Heart right ventricle (tissue), 16 donors: ENCODE measurements around the gene RHCE. TPM values are rescaled to one million over a fixed set of nuclear protein-coding genes. Genes with fewer than 3 reads are reported as not detected.
A peak's percentile ranks its signal among the peaks of the same experiment; 100 is the strongest.
"Not testable (repeated sequence)": the region's sequence is repeated elsewhere in the genome, so short reads cannot be mapped to it uniquely, and the experiment has no call there.

Experiments
- ATAC-seq, 8 donors: fragments of 200-7000 bp; cut with Tn5 transposase; one replicate each; pipeline ENCODE4 v1.9.1; 2020; ENCODE audit warnings: mild to moderate bottlenecking in 8 of 8, moderate library complexity in 8 of 8, moderate number of reproducible peaks in 1 of 8
- DNase-seq, 2 donors: peaks; one replicate each; pipeline ENCODE4 v3.0.0-alpha.2; 2020
- H3K27ac ChIP-seq, 10 donors: fragments of 200-600 bp; sonication (generic) in 2 of 10; one replicate each; pipeline versions ENCODE4 v1.5.0 to v1.8.0; 2020 to 2022; ENCODE audit warnings: mild to moderate bottlenecking in 3 of 10
- H3K27me3 ChIP-seq, 7 donors: fragments of 200-600 bp; one replicate each; pipeline ENCODE4 v1.8.0; 2021 to 2022; ENCODE audit warnings: mild to moderate bottlenecking in 2 of 7
- H3K36me3 ChIP-seq, 9 donors: fragments of 200-600 bp; sonication (generic) in 1 of 9; one replicate each; pipeline versions ENCODE4 v1.5.0 to v1.8.0; 2020 to 2022; ENCODE audit warnings: mild to moderate bottlenecking in 2 of 9
- H3K4me1 ChIP-seq, 9 donors: fragments of 200-600 bp; sonication (generic) in 1 of 9; one replicate each; pipeline versions ENCODE4 v1.5.0 to v1.8.0; 2020 to 2022; ENCODE audit warnings: mild to moderate bottlenecking in 4 of 9
- H3K4me3 ChIP-seq, 10 donors: fragments of 200-600 bp; sonication (generic) in 2 of 10; one replicate each; pipeline versions ENCODE4 v1.5.0 to v1.8.0; 2020 to 2022; ENCODE audit warnings: mild to moderate bottlenecking in 7 of 10, moderate library complexity in 2 of 10
- H3K9me3 ChIP-seq, 11 donors: fragments of 200-600 bp in 10 of 11; sonication (generic) in 2 of 11; one replicate each; pipeline versions ENCODE4 v1.5.0 to v1.8.0; 2013 to 2022; ENCODE audit warnings: mild to moderate bottlenecking in 2 of 11, control low read depth in 1 of 11, moderate library complexity in 1 of 11
- WGBS, 2 donors: extraction: QIAGEN DNeasy Blood & Tissue Kit; methylation state at CpG; one replicate each; pipeline ENCODE4 v1.1.7; 2013; ENCODE audit warnings: inconsistent platforms in 1 of 2; 5-methylcytosine and 5-hydroxymethylcytosine counted together
- intact Hi-C, 10 donors: fragments of 100-400 bp; cut with DNase I; formaldehyde crosslinking; loops; one replicate each; pipeline versions ENCODE4 v1.11.1 to v1.14.2; 2022
- polyA plus RNA-seq, 2 donors: library from polyadenylated mRNA; stranded (reverse); fragments of 200-250 nt; gene quantifications; one replicate each; pipeline ENCODE4 v1.2.3, GENCODE V29; 2013
- total RNA-seq, 10 donors: library from RNA; stranded (reverse); fragmentation: NEBNext Ultra II Directional in 3 of 10; extraction: Animal tissue kit (Norgen Biotek cat#: 25700) in 3 of 10; gene quantifications; one replicate each; pipeline versions ENCODE4 v1.2.1 to v1.2.4, GENCODE V29; 2021 to 2023
- TF ChIP-seq, protein P1 (sequence below), 9 donors: fragments of 200-600 bp; sonication (generic) in 2 of 9; IDR thresholded peaks; one replicate each; pipeline versions ENCODE4 v1.5.0 to v1.8.0; 2021 to 2022; ENCODE audit warnings: antibody characterized with exemption in 9 of 9, mild to moderate bottlenecking in 5 of 9, moderate library complexity in 1 of 9
- donor health status: Arrhythmogenic right ventricular cardiomyopathy.
- donor health status: ischemic (EF 13 %, LVEDD 7.1; RV severe dilation, severe dysfunction).
- donor health status: healthy with polysubstance abuse.
- donor health status: DM: no; HTN: yes; CAD: no.
- donor health status: DM: no; HTN: no; CAD: no.
- donor health status: ischemic (EF 25% LVEDD 6.9; RV normal size, moderate dysfunction).
- donor health status: ischemic (EF 25% LVEDD 5.7; RV mildly dilated, moderate dysfunction).
- donor health status: healthy.
- donor health status: DM: yes; HTN: yes; CAD: no.
- donor health status: Ischemic cardiomyopathy.
- donor health status: ischemic (EF 35%, LVEDD 5.7; RV mildly dilated, moderate dysfunction).
- donor health status: nonischemic (EF 11% LVEDD 7.7; RV severe dilation, severe dysfunction).
- donor health status: DM: yes; HTN: yes; CAD: no.
- donor health status: PGD.
- donor health status: ischemic (EF 29% LVEDD 5.4; RV normal size, mild dysfunction).
- donor health status: nonischemic (EF 23%, LVEDD 6.1; RV moderate dilation, normal function).

The RHCE gene
- total and polyA plus RNA-seq, 12 donors = 0.17 to 4.9 (median 0.92) TPM

DNA sequence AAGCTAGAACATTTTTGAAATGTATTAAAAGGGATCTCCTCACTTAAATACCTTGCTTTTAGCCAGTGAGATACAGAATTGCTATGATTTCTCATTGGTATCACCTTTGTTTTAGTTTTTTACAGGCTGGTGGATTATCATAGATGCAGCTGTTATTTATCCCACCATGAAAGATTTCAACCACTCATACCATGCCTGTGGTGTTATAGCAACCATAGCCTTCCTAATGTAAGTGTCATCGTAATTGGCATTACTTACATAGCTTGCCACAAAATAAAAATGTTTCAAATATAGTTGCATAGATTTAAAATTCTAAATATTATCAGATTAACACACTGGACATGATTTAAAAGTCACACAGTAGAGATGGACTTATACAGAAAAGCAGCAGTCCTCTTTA lies 77.8 kb downstream of the RHCE start:
- ATAC-seq (no peak), DNase-seq (no peak)
- WGBS, 2 donors = 91 to 92% methylated on average over 1 of the region's 1 CpG
- peaks cover 0 to 64% (median 10%) of the 10 kb centered on the region in 9 donors for H3K36me3 ChIP-seq
- no peaks in the 10 kb centered on the region for H3K27me3 ChIP-seq
- H3K4me1 ChIP-seq = peaks cover 3 to 47% (median 32%) of the 10 kb centered on the region in 9 donors
- no peak overlapping the region for H3K27ac ChIP-seq
- no peak overlapping the region for H3K4me3 ChIP-seq
- TF ChIP-seq, protein P1, sequence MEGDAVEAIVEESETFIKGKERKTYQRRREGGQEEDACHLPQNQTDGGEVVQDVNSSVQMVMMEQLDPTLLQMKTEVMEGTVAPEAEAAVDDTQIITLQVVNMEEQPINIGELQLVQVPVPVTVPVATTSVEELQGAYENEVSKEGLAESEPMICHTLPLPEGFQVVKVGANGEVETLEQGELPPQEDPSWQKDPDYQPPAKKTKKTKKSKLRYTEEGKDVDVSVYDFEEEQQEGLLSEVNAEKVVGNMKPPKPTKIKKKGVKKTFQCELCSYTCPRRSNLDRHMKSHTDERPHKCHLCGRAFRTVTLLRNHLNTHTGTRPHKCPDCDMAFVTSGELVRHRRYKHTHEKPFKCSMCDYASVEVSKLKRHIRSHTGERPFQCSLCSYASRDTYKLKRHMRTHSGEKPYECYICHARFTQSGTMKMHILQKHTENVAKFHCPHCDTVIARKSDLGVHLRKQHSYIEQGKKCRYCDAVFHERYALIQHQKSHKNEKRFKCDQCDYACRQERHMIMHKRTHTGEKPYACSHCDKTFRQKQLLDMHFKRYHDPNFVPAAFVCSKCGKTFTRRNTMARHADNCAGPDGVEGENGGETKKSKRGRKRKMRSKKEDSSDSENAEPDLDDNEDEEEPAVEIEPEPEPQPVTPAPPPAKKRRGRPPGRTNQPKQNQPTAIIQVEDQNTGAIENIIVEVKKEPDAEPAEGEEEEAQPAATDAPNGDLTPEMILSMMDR (IDR thresholded peaks at IDR 0.05) = no peak
- no peaks in the 10 kb centered on the region for H3K9me3 ChIP-seq
- intact Hi-C loops = loop anchor here in 3 of 10 donors (5.0 to 10.0 kb wide), 3 partner anchors 96 to 108 kb away; partner anchors contain the start of genes RSRP1 (in 1 of the 3) and SYF2 (in 1 of the 3)

- H3K4me3 ChIP-seq = no peak overlapping the region
- intact Hi-C loops = loop anchor here in 3 of 10 donors (5.0 to 10.0 kb wide), 3 partner anchors 94 to 107 kb away; partner anchors contain the start of genes RSRP1 (in 1 of the 3) and SYF2 (in 1 of the 3)
Observed at GRCh38 chr1:25341746-25342145, 78.9 kb downstream of the RHCE start.

GRCh38 chr1:25338986-25339385 lies 81.6 kb downstream of the RHCE start:
- peak overlapping the region; percentile 71 to 98 (median 90) for H3K4me3 ChIP-seq
- H3K36me3 ChIP-seq = peaks cover 0 to 25% (median 10%) of the 10 kb centered on the region in 9 donors
- ATAC-seq (no peak), DNase-seq (no peak)
- no peaks in the 10 kb centered on the region for H3K9me3 ChIP-seq
- peaks cover 3 to 46% (median 31%) of the 10 kb centered on the region in 9 donors for H3K4me1 ChIP-seq
- intact Hi-C loops = loop anchor here in 1 of 10 donors (5.0 kb wide), 1 partner anchor 92 kb away; the partner anchor contains the start of gene RSRP1
- TF ChIP-seq, protein P1 (IDR thresholded peaks at IDR 0.05) = no peak
- WGBS, 2 donors = 0% methylated on average over 6 of the region's 6 CpGs
- peak overlapping the region; percentile 87 to 99 (median 97) for H3K27ac ChIP-seq
- no peaks in the 10 kb centered on the region for H3K27me3 ChIP-seq

More at GRCh38 chr1:25341746-25342145, 78.9 kb downstream of the RHCE start:
- TF ChIP-seq, protein P1 (IDR thresholded peaks at IDR 0.05) = no peak
- ATAC-seq = no peak
- peaks cover 0 to 53% (median 10%) of the 10 kb centered on the region in 9 donors for H3K36me3 ChIP-seq
- DNase-seq = no peak
- no peak overlapping the region for H3K27ac ChIP-seq
- H3K4me1 ChIP-seq = peaks cover 3 to 44% (median 32%) of the 10 kb centered on the region in 9 donors
- H3K9me3 ChIP-seq = no peaks in the 10 kb centered on the region
- WGBS, 2 donors = 87 to 89% methylated on average over 6 of the region's 6 CpGs
- no peaks in the 10 kb centered on the region for H3K27me3 ChIP-seq

DNA sequence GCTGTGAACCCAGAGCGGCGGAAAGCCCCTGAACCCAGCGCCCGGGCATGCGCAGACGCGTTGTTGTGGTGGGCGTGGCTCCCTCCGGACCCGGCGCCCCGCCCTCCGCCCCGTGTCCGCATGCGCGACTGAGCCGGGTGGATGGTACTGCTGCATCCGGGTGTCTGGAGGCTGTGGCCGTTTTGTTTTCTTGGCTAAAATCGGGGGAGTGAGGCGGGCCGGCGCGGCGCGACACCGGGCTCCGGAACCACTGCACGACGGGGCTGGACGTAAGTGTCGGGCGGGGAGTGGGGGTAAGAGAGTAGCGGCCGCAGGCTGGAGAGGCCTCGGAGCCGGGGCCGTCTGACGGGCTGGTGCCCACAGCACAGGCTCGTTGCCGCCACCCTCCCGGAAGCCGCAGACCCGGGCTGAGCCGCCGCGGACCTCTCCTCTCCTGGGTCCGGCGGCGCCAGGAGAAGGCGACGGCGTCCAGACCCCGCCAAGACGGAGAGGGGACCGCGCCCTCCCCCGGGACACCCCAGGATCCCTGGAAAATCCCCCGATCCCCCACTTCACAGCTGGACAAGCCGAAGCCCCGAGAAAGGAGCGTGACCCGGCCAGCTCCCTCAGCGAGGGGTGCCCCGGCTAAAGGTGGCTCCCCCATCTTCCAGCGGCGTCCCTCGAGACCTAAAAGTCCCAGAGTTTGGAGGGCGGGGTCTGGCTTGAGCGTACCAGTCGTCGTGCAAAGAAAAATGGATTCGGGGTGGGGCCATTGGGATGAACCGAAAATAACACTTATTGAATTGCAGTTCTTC lies 82.2 kb downstream of the RHCE start, which contains the start of gene TMEM50A:
TMEM50A (plus strand) TSS at position 147 of the 794 bp plus-strand sequence. CDS start 2,153 bp downstream, outside the sequence.
- TF ChIP-seq, protein P1 (IDR thresholded peaks at IDR 0.05) = no peak
- peak; percentile 97 to 99 (median 98) for ATAC-seq
- Histone ChIP-seq H3K4me1 (peaks cover 3 to 46% (median 26%) of the 10 kb centered on the region in 9 donors), H3K9me3 (no peaks in the 10 kb centered on the region), H3K36me3 (peaks cover 0 to 19% (median 4%) of the 10 kb centered on the region in 9 donors), H3K27ac (peak within 1 kb of the TSS; percentile 87 to 99 (median 97)), H3K4me3 (peak within 1 kb of the TSS; percentile 71 to 98 (median 90)), H3K27me3 (no peaks in the 10 kb centered on the region)
- WGBS, 2 donors = 1% methylated on average over 51 to 67 of the region's 75 CpGs
- intact Hi-C loops = loop anchor here in 1 of 10 donors (5.0 kb wide), 1 partner anchor 91 kb away; the partner anchor contains the start of gene RSRP1
- DNase-seq = peak; percentile 92

- H3K4me1 ChIP-seq = peaks cover 3 to 42% (median 26%) of the 10 kb centered on the region in 9 donors
- not testable (repeated sequence) for H3K9me3 ChIP-seq, H3K27me3 ChIP-seq, DNase-seq
- peak; percentile 73 to 94 (median 88) for ATAC-seq
- peak overlapping the region; percentile 71 to 98 (median 90) for H3K4me3 ChIP-seq
- peaks cover 0 to 13% (median 0%) of the 10 kb centered on the region in 9 donors for H3K36me3 ChIP-seq
- peak overlapping the region; percentile 87 to 99 (median 97) for H3K27ac ChIP-seq
- intact Hi-C loops = loop anchor here in 1 of 10 donors (5.0 kb wide), 1 partner anchor 90 kb away; the partner anchor contains the start of gene RSRP1
- WGBS, 2 donors = 0 to 1% methylated on average over 19 to 21 of the region's 39 CpGs
Observed at GRCh38 chr1:25337483-25338187, 83.0 kb downstream of the RHCE start.
